ENCODE measurements around the gene GOLGA6L2.

Gene GOLGA6L2

DNA sequence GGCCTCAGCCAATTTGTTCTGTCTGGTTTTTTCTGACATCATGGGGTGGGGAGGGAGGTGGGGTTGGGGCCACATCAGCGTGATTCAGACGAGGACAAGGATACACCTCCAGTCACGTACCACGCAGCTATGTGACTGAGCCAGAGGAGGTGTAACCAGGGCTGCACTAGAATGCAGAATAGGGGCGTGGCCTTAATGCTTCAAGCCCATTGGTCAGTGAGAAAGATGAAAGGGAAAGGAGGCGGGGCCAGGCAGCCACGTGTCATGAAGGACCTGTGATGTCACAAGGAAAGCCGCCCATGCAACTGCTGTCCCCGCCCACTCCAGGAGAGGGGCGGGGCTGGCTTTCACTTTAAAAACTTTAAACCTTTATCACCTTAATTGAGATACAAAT, at the start of gene GOLGA6L2:
TSS of gene GOLGA6L2 (minus strand) at position 137 of the 394 bp plus-strand sequence. CDS start at position 75, 62 bp downstream.
- H3K4me3 ChIP-seq (ENCODE audit: low read length) = no peak within 1 kb of the TSS
- H3K9me3 ChIP-seq (ENCODE audit: low read length) = no peaks in the 10 kb centered on the region
- H2AFZ ChIP-seq (ENCODE audit: low read depth, low read length) = no peak within 1 kb of the TSS
- no peaks in the 10 kb centered on the region for H3K27me3 ChIP-seq (ENCODE audit: insufficient read depth, low read length)
- no peaks in the 10 kb centered on the region for H3K4me1 ChIP-seq (ENCODE audit: insufficient read depth, low read length)
- H3K36me3 ChIP-seq (ENCODE audit: insufficient read depth, low read length) = no peaks in the 10 kb centered on the region

GRCh38 chr15:23484870-23485269, 37.8 kb upstream of the GOLGA6L2 start:
- Histone ChIP-seq H3K27me3 (ENCODE audit: insufficient read depth, low read length) (no peaks in the 10 kb centered on the region), H3K4me3 (ENCODE audit: low read length) (no peak overlapping the region), H3K9me3 (ENCODE audit: low read length) (no peaks in the 10 kb centered on the region), H2AFZ (ENCODE audit: low read depth, low read length) (no peak overlapping the region), H3K36me3 (ENCODE audit: insufficient read depth, low read length) (no peaks in the 10 kb centered on the region), H3K4me1 (ENCODE audit: insufficient read depth, low read length) (no peaks in the 10 kb centered on the region)

DNA sequence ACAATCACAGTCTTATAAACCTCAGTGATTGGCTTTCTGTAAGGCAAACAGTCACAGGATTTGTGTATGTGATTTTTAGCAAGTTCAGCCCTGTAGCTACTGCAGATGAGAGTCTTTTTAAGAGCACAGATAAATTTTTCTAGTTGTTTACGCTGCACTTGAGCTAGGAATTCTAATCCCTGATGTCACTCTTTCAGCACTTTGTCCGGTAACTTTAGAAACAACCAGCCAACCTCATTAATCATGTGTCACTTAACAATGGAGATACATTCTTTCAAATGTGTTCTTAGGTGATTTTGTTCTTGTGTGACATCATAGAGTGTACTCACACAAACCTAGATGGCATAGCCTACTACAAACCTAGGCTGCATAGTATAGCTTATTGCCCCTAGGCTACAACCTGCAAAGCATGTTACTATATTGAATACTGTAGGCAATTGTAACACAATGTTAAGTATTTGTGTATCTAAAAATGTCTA, 36.8 kb upstream of the GOLGA6L2 start:
- Histone ChIP-seq H3K9me3 (ENCODE audit: low read length) (no peaks in the 10 kb centered on the region), H3K4me3 (ENCODE audit: low read length) (no peak overlapping the region), H3K27me3 (ENCODE audit: insufficient read depth, low read length) (no peaks in the 10 kb centered on the region), H2AFZ (ENCODE audit: low read depth, low read length) (no peak overlapping the region), H3K36me3 (ENCODE audit: insufficient read depth, low read length) (no peaks in the 10 kb centered on the region), H3K4me1 (ENCODE audit: insufficient read depth, low read length) (no peaks in the 10 kb centered on the region)

DNA sequence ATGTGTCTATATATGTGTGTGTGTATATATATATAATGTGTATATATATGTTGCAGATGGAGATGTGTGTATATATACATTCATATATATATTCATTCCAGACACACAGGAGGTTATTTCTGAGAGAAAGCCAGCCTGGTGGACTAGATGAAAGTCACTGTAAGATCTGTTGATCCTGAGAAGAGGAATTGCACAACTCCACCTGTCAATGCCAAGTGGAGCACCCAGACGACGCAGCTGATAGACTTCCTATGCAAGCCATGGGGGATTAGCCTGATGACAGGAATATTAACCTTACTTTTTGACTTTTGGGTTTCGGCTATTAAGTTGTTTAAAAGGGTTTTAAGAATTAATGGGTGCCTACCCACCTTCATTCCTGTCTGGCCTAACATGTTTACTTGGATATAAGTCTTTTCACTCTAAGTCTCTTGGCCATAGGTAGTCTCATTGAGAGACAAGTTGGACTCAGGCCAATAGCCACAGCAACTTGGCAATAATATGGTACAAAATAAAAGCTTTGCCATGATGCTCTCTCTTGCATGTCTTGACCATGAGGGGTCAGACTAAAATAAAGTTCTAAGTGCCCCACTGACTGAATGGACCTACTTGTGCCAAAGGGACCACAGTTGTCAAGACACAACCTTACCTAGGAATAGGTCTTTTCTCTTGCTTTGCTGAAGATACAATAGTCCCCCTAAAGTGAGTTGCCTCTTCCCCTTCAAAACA, 35.9 kb upstream of the GOLGA6L2 start:
- Histone ChIP-seq H3K4me3 (ENCODE audit: low read length) (no peak overlapping the region), H3K36me3 (ENCODE audit: insufficient read depth, low read length) (no peaks in the 10 kb centered on the region), H3K4me1 (ENCODE audit: insufficient read depth, low read length) (no peaks in the 10 kb centered on the region), H3K27me3 (ENCODE audit: insufficient read depth, low read length) (no peaks in the 10 kb centered on the region), H2AFZ (ENCODE audit: low read depth, low read length) (no peak overlapping the region), H3K9me3 (ENCODE audit: low read length) (no peaks in the 10 kb centered on the region)

DNA sequence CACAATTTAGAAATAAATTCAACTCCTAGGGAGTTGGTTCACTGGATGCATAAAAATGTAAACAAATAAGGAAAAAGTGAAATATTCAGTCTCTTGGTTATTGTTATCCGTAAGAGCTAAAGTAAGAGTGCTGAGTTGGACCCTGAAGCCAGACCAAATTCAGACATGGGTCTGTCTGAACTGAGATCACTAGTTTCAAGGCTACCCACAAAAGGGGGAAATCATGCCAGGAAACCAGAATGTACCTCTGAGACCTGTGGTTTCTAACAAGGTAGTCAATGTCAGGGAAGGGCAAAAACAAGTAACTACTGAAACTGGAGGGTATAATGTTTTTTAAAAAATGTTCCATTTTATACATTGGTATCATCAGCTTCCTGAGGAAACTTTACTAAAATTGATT, 35.2 kb upstream of the GOLGA6L2 start:
- H2AFZ ChIP-seq (ENCODE audit: low read depth, low read length) = no peak overlapping the region
- no peaks in the 10 kb centered on the region for H3K4me1 ChIP-seq (ENCODE audit: insufficient read depth, low read length)
- H3K9me3 ChIP-seq (ENCODE audit: low read length) = no peaks in the 10 kb centered on the region
- no peaks in the 10 kb centered on the region for H3K27me3 ChIP-seq (ENCODE audit: insufficient read depth, low read length)
- no peaks in the 10 kb centered on the region for H3K36me3 ChIP-seq (ENCODE audit: insufficient read depth, low read length)
- no peak overlapping the region for H3K4me3 ChIP-seq (ENCODE audit: low read length)

- no peaks in the 10 kb centered on the region for H3K4me1 ChIP-seq (ENCODE audit: insufficient read depth, low read length)
- no peak overlapping the region for H2AFZ ChIP-seq (ENCODE audit: low read depth, low read length)
- H3K36me3 ChIP-seq (ENCODE audit: insufficient read depth, low read length) = no peaks in the 10 kb centered on the region
- no peak overlapping the region for H3K4me3 ChIP-seq (ENCODE audit: low read length)
- no peaks in the 10 kb centered on the region for H3K9me3 ChIP-seq (ENCODE audit: low read length)
- H3K27me3 ChIP-seq (ENCODE audit: insufficient read depth, low read length) = no peaks in the 10 kb centered on the region
Measured at GRCh38 chr15:23477920-23478319, 30.9 kb upstream of the GOLGA6L2 start.

DNA sequence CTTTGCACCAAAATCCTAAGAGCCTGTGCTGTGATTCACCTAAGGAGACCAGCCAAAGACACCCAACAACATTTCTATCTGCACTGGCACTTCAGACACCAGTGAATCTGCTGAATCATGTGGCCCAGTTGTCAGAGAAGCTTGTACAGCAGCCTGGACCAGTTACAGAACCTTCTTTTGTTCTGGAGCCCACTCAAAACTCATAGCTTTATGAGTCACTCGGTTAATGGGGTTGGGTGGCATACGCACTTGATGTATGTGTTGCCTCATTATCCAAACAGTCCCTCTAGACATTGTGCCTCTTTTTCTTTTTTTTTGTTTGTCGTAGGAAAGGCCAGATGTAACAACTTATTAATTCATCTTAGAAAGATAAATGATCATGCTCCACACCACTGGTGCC, 25.6 kb upstream of the GOLGA6L2 start:
- Histone ChIP-seq H3K4me1 (ENCODE audit: insufficient read depth, low read length) (no peaks in the 10 kb centered on the region), H3K9me3 (ENCODE audit: low read length) (no peaks in the 10 kb centered on the region), H3K27me3 (ENCODE audit: insufficient read depth, low read length) (no peaks in the 10 kb centered on the region), H3K4me3 (ENCODE audit: low read length) (no peak overlapping the region), H2AFZ (ENCODE audit: low read depth, low read length) (no peak overlapping the region), H3K36me3 (ENCODE audit: insufficient read depth, low read length) (no peaks in the 10 kb centered on the region)

DNA sequence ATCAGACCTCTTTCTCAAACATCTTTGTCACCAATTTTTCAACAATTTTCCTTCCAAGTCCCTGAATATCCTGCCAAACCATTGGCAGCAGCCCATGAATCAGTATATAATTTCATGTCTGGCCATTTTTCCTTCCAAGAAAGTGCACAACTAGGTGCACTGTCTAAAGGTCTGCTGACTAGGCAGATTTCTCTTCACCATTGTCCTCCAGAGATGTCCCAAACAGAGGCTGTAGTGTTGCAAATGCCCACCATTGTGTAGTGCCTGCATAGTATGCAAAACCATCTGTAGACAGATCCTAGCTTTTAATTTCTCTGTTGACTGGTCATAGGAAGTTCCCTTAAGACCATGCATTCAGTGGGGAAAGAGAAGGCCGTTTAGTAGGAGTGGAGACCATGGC, 25.0 kb upstream of the GOLGA6L2 start:
- no peak overlapping the region for H3K4me3 ChIP-seq (ENCODE audit: low read length)
- no peaks in the 10 kb centered on the region for H3K9me3 ChIP-seq (ENCODE audit: low read length)
- H3K36me3 ChIP-seq (ENCODE audit: insufficient read depth, low read length) = no peaks in the 10 kb centered on the region
- no peaks in the 10 kb centered on the region for H3K27me3 ChIP-seq (ENCODE audit: insufficient read depth, low read length)
- H3K4me1 ChIP-seq (ENCODE audit: insufficient read depth, low read length) = no peaks in the 10 kb centered on the region
- H2AFZ ChIP-seq (ENCODE audit: low read depth, low read length) = no peak overlapping the region

DNA sequence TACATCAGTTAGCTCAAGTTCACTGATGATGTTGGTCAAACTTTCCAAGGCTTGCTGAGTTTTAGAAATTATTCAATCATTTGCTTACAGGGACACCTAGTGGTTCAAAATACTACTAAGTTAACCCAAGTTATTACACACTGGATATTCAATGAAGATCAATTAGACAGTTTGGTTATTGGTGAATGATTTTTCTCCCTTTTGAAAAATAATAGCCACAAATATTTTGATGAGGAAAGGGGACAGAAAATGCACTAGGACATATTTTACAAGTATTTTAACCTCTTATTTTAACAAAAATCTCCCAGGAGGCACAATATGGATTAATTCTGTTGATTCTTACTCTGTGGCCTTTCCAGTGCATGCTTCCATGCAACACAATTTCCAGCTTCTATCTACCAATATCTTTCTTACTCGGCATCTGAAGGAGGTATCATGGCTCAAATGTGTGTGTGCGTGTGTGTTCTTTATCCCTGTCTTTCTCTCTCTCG, 20.1 kb upstream of the GOLGA6L2 start:
- no peaks in the 10 kb centered on the region for H3K4me1 ChIP-seq (ENCODE audit: insufficient read depth, low read length)
- H3K9me3 ChIP-seq (ENCODE audit: low read length) = no peaks in the 10 kb centered on the region
- no peak overlapping the region for H2AFZ ChIP-seq (ENCODE audit: low read depth, low read length)
- H3K36me3 ChIP-seq (ENCODE audit: insufficient read depth, low read length) = no peaks in the 10 kb centered on the region
- no peaks in the 10 kb centered on the region for H3K27me3 ChIP-seq (ENCODE audit: insufficient read depth, low read length)
- no peak overlapping the region for H3K4me3 ChIP-seq (ENCODE audit: low read length)

DNA sequence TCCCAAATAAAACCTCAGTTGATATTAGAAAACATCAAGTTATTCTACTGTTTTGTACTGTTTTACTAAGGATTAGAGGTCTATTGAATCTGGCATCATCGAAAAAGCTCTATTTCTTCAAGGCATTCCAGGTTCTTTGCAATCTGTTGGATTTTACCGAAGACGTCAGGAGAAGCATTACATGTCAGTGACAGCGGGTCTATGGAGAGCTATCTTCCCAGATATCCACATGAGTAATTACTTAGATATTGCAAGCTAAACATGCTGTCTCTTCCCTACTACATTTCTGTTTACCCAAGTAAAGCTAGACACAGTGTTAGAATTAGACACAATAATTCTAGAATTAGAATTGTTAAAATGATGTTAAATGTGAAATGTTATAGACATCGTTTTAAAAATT, 10.8 kb upstream of the GOLGA6L2 start:
- H3K4me1 ChIP-seq (ENCODE audit: insufficient read depth, low read length) = no peaks in the 10 kb centered on the region
- no peak overlapping the region for H2AFZ ChIP-seq (ENCODE audit: low read depth, low read length)
- no peak overlapping the region for H3K4me3 ChIP-seq (ENCODE audit: low read length)
- H3K9me3 ChIP-seq (ENCODE audit: low read length) = no peaks in the 10 kb centered on the region
- no peaks in the 10 kb centered on the region for H3K36me3 ChIP-seq (ENCODE audit: insufficient read depth, low read length)
- H3K27me3 ChIP-seq (ENCODE audit: insufficient read depth, low read length) = peaks cover 2% of the 10 kb centered on the region

- no peak overlapping the region for H3K4me3 ChIP-seq (ENCODE audit: low read length)
- no peaks in the 10 kb centered on the region for H3K27me3 ChIP-seq (ENCODE audit: insufficient read depth, low read length)
- H3K36me3 ChIP-seq (ENCODE audit: insufficient read depth, low read length) = no peaks in the 10 kb centered on the region
- no peaks in the 10 kb centered on the region for H3K4me1 ChIP-seq (ENCODE audit: insufficient read depth, low read length)
- no peaks in the 10 kb centered on the region for H3K9me3 ChIP-seq (ENCODE audit: low read length)
- H2AFZ ChIP-seq (ENCODE audit: low read depth, low read length) = no peak overlapping the region
Measured at GRCh38 chr15:23446215-23447106, 582 bp downstream of the GOLGA6L2 start.

GRCh38 chr15:23444269-23444668, 2.8 kb downstream of the GOLGA6L2 start:
- no peak overlapping the region for H3K4me3 ChIP-seq (ENCODE audit: low read length)
- no peaks in the 10 kb centered on the region for H3K36me3 ChIP-seq (ENCODE audit: insufficient read depth, low read length)
- H3K9me3 ChIP-seq (ENCODE audit: low read length) = no peaks in the 10 kb centered on the region
- no peak overlapping the region for H2AFZ ChIP-seq (ENCODE audit: low read depth, low read length)
- H3K27me3 ChIP-seq (ENCODE audit: insufficient read depth, low read length) = peaks cover 3% of the 10 kb centered on the region
- no peaks in the 10 kb centered on the region for H3K4me1 ChIP-seq (ENCODE audit: insufficient read depth, low read length)

DNA sequence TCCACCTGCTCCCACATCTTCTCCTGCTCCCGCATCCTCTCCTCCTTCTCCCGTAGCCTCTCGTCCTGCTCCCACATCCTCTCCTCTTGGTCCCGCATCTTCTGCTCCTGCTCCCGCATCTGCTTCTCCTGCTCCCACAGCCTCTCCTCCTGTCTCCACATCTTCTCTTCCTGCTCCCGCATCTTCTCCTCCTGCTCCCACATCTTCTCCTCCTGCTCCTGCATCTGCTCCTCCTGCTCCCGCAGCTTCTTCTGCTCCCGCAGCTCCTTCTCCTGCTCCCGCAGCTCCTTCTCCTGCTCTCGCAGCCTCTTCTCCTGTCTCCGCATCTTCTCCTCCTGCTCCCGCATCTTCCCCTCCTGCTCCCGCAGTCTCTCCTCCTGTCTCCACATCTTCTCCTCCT, 5.8 kb downstream of the GOLGA6L2 start:
- no peak overlapping the region for H3K4me3 ChIP-seq (ENCODE audit: low read length)
- no peaks in the 10 kb centered on the region for H3K9me3 ChIP-seq (ENCODE audit: low read length)
- no peaks in the 10 kb centered on the region for H3K4me1 ChIP-seq (ENCODE audit: insufficient read depth, low read length)
- peaks cover 3% of the 10 kb centered on the region for H3K27me3 ChIP-seq (ENCODE audit: insufficient read depth, low read length)
- no peak overlapping the region for H2AFZ ChIP-seq (ENCODE audit: low read depth, low read length)
- H3K36me3 ChIP-seq (ENCODE audit: insufficient read depth, low read length) = no peaks in the 10 kb centered on the region

Measured in neuron (in vitro differentiated cells).